Activated T-helper 1 cell treated with Interleukin-2 at 50 U/mL for 16 hours (primary cell): ENCODE measurements around the gene NEURL2.

Experiments used
- DNase-seq: peaks from one replicate; pipeline ENCODE4 v3.0.0-alpha.2; 2020; ENCODE audit warnings: low read depth

Gene NEURL2

GRCh38 chr20:45873409-45874103 lies 17.5 kb downstream of the NEURL2 start:
- DNase-seq: no peak

DNA sequence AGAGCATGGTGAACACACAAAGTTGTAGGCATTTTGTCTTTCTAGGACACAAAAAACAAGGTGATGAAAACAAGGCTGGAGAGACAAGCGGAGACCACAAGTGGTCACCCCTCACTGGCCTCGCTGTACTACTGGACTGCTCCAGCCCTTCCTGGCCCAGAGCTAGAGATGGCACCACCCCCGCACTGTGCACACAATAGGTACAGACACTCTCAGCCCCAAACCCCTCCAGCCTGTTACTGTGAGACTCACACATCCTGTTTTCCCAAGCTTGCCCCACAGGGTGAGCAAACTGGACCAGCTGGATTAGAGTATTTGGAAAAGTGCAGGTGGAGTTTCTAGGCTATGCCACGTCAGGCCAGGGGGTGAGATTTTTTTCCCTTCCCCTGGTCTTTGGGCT lies 18.4 kb downstream of the NEURL2 start:
- no peak for DNase-seq

- DNase-seq: no peak
Measured at GRCh38 chr20:45867819-45868176, 23.2 kb downstream of the NEURL2 start.

DNA sequence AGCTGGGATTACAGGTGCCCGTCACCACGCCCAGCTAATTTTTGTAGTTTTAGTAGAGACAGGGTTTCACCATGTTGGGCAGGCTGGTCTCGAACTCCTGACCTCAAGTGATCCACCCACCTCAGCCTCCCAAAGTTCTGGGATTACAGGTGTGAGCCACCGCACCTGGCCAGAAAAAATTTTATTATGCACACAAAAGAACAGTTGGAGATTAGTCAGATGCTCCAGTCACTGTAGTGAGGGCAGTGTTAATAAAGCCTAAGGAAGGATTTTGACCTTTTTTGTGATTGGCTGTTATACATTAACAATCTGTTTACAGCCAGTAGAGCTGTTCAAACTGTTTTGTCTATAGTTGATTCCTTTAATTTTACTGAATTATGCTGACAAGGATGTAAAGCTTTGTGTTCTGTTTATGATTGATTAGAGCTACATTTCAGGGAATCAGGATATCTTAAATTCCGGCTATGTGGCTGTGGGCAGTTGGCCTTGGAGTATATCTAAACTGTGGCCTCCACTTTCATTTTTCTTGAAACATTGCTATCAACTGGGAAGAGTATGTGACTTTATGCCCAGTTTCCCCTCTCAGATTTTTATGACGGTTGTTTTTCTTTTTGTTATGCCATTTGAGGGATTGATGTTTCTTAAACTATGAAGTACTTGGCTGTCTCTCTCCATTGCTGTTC lies 23.7 kb downstream of the NEURL2 start:
- DNase-seq: no peak

DNA sequence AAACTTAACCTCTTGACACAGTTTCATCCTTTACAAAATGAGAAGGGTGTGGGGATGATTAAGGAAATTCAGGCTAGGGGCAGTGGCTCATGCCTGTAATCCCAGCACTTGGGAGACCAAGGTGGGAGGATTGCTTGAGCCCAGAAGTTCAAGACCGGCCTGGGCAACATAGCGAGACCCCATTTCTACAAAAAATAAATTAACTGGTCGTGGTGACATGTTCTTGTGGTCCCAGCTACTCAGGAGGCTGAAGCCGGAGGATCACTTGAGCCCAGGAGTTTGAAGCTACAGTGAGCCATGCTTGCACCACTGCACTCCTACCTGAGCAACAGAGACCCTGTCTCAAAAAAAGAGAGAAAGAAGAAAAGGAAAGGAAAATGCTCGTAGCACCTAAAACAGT lies 24.6 kb downstream of the NEURL2 start:
- no peak for DNase-seq

DNA sequence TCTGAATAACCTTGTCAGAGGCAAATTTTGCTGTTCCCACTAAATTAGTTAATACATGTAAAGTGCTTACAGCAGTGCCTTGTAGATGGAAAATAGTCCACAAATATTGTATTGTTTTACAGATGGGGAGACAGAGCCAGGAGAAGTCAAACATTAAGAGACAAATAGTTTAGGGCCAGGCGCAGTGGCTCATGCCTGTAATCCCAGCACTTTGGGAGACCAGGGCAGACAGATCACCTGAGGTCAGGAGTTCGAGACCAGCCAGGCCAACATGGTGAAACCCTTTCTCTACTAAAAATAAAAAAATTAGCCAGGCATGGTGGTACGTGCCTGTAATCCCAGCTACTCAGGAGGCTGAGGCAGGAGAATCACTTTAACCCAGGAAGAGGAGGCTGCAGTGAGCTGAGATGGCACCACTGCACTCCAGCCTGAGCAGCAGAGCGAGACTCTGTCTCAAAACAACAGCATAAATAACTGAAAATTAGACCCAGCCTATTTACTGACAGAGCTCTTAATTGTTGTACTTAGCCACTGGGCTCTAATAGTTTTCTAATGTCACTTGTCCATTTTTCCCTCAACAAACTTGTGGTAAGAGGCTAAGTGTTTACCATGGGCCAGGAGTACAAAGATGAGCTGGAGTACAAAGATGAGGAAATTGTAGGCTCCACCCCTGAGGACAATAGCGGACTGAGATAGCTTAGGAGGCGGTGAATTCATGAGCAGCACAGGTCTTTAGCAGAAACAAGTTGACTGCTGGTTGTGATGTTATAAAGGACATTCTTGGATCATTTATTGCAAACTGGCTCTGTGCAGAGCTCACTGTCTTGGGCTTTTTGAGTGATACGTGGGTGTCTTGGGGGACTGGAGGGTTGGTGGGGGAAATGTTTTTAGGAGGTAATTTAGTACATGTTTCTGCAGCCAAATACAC lies 27.2 kb downstream of the NEURL2 start:
- DNase-seq: no peak

DNA sequence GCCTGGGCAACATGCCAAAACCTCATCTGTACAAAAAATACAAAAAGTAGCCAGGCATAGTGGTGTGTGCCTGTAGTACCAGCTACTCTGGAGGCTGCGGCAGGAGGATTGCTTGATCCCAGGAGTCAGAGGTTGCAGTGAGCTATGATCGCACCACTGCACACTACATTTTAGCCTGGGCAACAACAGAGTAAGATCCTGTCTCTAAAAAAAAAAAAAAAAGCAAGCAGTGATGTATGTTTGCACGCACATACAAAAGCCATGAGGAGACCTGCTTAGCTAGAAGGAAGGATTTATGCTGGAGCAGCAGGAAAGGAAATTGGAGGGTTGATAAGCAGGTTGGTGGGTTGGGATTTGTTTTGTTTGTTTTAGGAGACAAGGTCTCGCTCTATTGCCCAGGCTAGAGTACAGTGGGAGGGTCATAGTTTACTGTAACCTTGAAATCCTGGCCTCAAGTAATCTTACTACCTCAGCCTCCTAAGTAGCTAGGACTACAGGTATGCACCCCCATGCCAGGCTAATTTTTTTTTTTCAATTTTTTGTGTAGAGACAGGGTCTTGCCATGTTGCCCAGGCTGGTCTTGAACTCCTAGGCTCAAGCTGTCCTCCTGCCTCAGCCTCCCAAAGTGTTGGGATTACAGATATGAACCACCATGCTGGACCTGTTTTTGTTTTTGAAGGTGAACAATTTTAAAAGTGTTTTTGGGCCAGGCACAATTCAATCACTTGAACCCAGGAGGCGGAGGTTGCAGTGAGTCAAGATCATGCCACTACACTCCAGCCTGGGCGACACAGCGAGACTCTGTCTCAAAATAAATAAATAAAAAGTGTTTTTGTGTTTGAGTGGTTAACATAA lies 29.6 kb downstream of the NEURL2 start:
- DNase-seq: no peak

DNA sequence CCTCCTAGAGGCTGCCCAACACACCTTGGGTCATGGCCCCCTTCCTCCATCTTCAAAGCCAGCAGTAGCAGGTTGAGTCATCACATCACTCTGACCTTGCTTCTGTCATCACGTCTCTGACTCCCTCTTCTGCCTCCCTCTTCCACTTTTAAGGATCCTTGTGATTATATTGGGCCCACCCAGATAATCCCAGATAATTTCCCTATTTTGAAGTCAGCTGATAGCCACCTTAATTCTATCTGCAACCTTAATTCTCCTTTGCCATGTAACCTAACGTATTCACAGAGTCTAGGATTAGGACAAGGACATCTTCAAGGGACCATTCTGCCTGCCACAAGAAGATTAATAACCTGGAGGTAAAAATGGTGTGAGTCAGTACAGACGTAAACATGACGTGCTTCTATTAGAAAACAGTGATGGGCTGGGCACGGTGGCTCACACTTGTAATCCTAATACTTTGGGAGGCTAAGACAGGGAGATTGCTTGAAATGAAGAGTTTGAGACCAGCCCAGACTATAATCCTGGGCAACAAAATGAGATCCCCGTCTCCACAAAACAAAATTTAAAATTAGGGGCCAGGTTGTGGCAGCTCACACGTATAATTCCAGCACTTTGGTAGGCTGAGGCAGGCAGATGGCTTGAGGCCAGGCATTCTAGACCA lies 30.3 kb downstream of the NEURL2 start:
- no peak for DNase-seq

GRCh38 chr20:45859916-45860315 lies 31.1 kb downstream of the NEURL2 start:
- DNase-seq: no peak

GRCh38 chr20:45857882-45858216 lies 33.2 kb downstream of the NEURL2 start:
- DNase-seq: no peak

DNA sequence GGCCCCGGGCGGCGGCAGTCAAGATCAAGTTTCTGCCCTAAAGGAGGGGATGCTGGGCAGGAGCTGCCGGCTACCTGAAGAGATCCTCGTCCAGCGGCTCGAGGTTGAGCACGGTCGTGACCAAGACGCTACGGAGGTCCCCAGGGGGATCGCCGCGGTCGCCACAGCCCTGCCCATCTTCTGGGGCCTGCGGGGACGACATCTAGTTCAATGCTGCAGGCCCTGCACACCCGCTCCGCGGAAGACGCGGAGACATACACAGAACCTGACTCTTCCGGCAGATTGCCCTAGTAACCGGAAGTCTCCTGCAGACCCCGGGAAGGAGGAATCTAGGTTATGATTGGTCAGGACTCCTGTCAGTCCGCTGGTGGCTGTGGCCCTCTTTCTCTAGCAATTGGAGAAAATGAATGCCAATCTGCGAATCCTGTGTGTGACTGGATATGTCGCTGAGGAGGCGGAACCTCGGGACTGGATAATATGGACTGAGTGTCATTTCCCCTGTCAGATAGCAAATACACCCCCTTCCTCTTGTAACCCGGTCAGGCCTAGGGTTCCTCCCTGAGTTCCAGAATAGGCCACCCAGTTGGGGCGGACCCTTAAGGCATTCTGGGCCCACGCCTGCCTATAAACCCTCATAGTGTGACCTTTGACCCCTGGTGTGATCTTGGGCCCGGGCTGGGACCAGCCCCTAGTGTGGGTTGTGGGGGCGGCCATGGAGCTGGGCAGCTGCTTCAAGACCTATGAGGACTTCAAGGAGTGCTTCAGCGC lies 33.7 kb downstream of the NEURL2 start, which contains the start of the genes ACOT8 and ZSWIM3:
Gene ACOT8 (minus strand): TSS at position 279 of the 768 bp plus-strand sequence. CDS start 77 bp downstream, at position 202.
Gene ZSWIM3 (plus strand): TSS at position 501 of the 768 bp plus-strand sequence. CDS start 212 bp downstream, at position 713.
- DNase-seq: peak; percentile 80

DNA sequence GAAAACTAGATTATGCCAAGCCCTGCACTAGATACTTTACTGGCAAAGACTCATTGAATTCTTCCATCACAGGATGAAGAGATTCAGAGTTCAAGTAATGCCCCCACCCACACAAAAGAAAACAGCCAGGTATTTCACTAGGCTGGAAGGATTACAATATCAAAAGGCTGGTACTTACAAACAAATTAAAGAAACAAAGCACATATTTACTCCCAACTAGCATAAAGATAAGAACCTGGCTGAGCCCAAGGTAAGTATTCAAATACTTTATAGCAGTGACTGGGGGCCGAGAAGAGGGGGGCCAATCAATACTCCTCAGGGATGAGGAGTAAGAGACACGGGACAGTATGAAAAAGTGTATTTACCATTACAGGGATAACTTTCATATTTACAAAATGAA lies 37.5 kb downstream of the NEURL2 start:
- DNase-seq: no peak

- DNase-seq: no peak
Measured at GRCh38 chr20:45852326-45852725, 38.7 kb downstream of the NEURL2 start.

DNA sequence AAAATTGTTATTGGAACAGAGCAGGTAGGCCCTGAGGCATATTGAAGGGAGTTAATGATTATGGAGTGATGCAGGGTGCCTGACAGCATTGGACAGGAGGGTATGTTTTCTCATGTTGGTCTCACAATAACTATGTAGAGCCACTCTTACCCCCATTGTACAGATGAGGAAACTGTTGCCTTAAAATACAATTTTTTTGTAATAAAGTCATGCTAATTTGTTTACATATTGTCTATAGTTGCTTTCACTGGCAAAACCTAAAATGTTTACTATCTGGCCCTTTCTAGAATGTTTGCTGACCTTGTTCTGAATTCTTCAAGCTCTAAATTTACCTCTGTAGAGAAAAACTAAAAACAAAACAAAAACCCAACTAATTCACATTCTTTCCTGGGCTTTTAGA lies 39.5 kb downstream of the NEURL2 start:
- no peak for DNase-seq

DNA sequence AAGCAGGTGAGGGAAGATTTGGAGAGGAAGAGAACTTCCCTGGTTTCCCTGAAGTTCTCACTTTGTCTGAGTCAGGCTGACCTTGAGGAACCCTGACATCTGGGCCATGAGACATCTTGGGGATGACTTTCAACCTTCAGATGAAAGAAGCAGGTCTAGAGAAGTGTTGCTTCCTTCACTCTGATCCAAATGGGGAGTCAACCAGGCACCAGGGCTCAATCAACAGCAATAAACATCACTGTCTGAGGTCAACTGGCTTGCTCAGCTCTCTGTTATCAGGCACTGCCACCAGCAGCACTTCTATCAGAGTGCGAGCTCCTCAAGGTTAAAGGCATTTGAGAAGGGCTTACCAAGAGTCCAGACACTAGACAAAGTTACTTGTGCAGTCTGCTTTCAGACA lies 40.1 kb downstream of the NEURL2 start:
- no peak for DNase-seq

DNA sequence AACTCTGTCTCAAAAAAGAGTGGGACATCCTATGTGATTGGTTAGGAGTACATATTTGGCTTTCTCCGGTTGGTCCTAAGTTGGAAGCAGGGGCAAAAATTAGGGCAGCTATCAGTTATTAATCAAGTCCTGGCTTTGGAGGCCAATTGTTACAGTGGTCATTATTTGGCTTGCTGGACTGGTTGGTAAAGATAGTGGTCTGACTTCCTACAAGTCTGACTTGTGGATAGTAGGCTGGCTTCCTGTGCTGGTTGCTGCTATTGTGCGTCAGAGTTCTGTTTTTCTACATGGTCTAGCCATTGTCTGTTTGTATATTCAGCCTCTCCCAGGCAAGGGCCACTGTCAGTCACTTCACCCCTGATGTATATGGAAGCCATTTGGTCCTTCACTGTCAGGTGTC lies 40.8 kb downstream of the NEURL2 start:
- DNase-seq: no peak

GRCh38 chr20:45848969-45849582 lies 41.9 kb downstream of the NEURL2 start:
- DNase-seq: no peak

DNA sequence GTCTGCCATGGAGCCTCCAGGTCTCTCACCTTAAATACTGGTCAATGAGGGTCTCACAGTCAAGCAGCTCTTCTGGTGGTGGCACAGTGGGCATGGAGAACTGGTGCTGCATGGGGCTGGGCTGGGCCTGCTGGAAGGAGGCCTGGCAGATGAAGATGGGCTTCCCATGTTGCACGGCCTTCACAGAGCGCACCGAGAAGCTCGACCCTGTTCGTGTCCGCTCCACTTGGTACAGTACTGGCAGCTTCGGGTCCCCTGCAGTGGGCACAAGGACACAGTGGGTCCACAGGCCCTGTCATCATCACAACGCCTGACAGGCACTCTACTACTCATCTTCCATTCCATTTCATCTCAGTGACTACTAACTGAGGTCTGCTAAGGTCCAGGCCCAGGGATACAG lies 42.6 kb downstream of the NEURL2 start:
- DNase-seq: no peak

DNA sequence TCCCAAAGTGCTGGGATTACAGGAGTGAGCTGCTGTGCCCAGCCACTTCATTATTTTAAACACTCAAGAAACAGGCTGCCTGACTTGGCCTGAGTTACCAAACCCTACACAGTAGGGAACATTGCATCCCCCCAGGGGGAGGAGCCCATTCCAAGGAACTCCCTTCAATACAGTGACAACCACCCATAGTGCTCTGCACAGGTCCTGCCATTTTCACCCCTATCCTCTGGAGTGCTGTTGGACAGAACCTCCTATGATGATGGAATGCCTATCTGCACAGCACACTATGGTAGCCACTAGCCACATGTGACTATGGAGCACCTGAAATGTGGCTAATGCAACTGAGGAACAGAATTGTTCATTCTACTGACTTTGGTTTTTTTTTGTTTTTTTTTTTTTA lies 45.6 kb downstream of the NEURL2 start:
- DNase-seq: no peak

DNA sequence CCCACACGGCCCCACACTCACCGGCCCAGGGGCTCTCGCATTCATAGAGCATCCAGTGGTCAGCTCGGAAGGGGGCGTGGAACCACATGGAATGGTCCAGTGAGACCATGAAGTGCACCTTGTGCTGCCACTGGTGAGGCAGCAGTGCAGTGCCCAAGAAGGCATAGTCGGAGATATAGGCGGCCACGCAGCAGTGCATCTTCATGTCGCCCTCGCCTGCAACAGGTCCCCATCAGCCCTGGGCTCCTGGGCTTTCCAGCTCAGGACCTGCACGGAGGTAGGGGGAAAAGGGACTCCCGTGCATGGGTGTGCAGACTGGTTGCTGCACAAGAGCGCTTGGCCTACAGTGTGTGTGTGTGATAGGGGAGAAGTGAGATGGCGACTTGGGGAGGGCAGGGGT lies 47.5 kb downstream of the NEURL2 start:
- no peak for DNase-seq
